ENCODE data around the gene IGFBP5. TPM values are rescaled to one million over a fixed set of nuclear protein-coding genes. Genes with fewer than 3 reads are reported as not detected.

IGFBP5 gene
- total RNA-seq, 5 donors from 2014 or later (not counting 1 experiment from before 2014, with no cell fraction given) = 3.3 to 6.6 (median 4.1) TPM; not detected in 2

GRCh38 chr2:216680951-216681629, 14.3 kb downstream of the IGFBP5 start:
- no peaks in the 10 kb centered on the region for H3K9me3 Mint-ChIP-seq
- POLR2A ChIA-PET = no interaction called here
- CTCF ChIA-PET = interaction anchor here (0.6 to 3.2 kb wide), 5 partner anchors 9 to 1032 kb away, joined by 3 to 17 read pairs (median 3); no protein-coding TSS in a partner anchor
- no peak overlapping the region for H3K4me3 Mint-ChIP-seq
- Histone ChIP-seq H3K27ac (ENCODE audit: low read length) (no peak overlapping the region), H3K4me3 (ENCODE audit: control insufficient read depth in 1 of 2, extremely low read depth in 1 of 2, low read length in 1 of 2) (no peak overlapping the region), H3K9me3 (no peaks in the 10 kb centered on the region), H3K4me1 (ENCODE audit: control insufficient read depth in 1 of 2, extremely low read depth in 1 of 2, insufficient read depth in 2 of 2, low read length in 2 of 2) (peaks cover 0 to 5% of the 10 kb centered on the region in 2 experiments), H3K27me3 (replicated peaks in 1 of 2; ENCODE audit: control insufficient read depth in 2 of 2, extremely low read depth in 1 of 2, insufficient read depth in 2 of 2, low read length in 1 of 2) (peaks cover 0 to 46% of the 10 kb centered on the region in 2 experiments), H3K36me3 (ENCODE audit: control insufficient read depth in 2 of 2, extremely low read depth in 1 of 2, insufficient read depth in 1 of 2, low read length in 1 of 2) (no peaks in the 10 kb centered on the region)
- H3K27me3 Mint-ChIP-seq = peaks cover 4 to 56% of the 10 kb centered on the region in 2 donors
- DNase-seq = no peak
- no peaks in the 10 kb centered on the region for H3K36me3 Mint-ChIP-seq
- peaks cover 0 to 6% (median 2%) of the 10 kb centered on the region in 3 donors for H3K4me1 Mint-ChIP-seq
- H3K27ac Mint-ChIP-seq = no peak overlapping the region
- 94% methylated on average over 5 of the region's 10 CpGs for WGBS (ENCODE audit: insufficient coverage)
- no peak for ATAC-seq (replicated peaks in 1 of 4)

GRCh38 chr2:216679658-216680024, 15.7 kb downstream of the IGFBP5 start:
- Histone ChIP-seq H3K9me3 (no peaks in the 10 kb centered on the region), H3K4me1 (ENCODE audit: control insufficient read depth in 1 of 2, extremely low read depth in 1 of 2, insufficient read depth in 2 of 2, low read length in 2 of 2) (peaks cover 0 to 5% of the 10 kb centered on the region in 2 experiments), H3K27me3 (replicated peaks in 1 of 2; ENCODE audit: control insufficient read depth in 2 of 2, extremely low read depth in 1 of 2, insufficient read depth in 2 of 2, low read length in 1 of 2) (peaks cover 0 to 42% of the 10 kb centered on the region in 2 experiments), H3K27ac (ENCODE audit: low read length) (no peak overlapping the region), H3K4me3 (ENCODE audit: control insufficient read depth in 1 of 2, extremely low read depth in 1 of 2, low read length in 1 of 2) (no peak overlapping the region), H3K36me3 (ENCODE audit: control insufficient read depth in 2 of 2, extremely low read depth in 1 of 2, insufficient read depth in 1 of 2, low read length in 1 of 2) (no peaks in the 10 kb centered on the region)
- ATAC-seq (replicated peaks in 1 of 4) = no peak
- Mint-ChIP-seq H3K27ac (no peak overlapping the region), H3K4me1 (peaks cover 0 to 6% (median 2%) of the 10 kb centered on the region in 3 donors), H3K36me3 (no peaks in the 10 kb centered on the region), H3K9me3 (no peaks in the 10 kb centered on the region), H3K27me3 (peaks cover 4 to 53% of the 10 kb centered on the region in 2 donors), H3K4me3 (no peak overlapping the region)
- ChIA-PET POLR2A (no interaction called here), CTCF (interaction anchor here in 1 of 2 donors (0.5 kb wide), 1 partner anchor 124 kb away, joined by 3 read pairs; no protein-coding TSS in a partner anchor)
- no peak for DNase-seq
- WGBS (ENCODE audit: insufficient coverage) = 94% methylated on average over 9 of the region's 14 CpGs

- ChIA-PET CTCF (interaction anchor here in 1 of 2 donors (0.5 to 1.2 kb wide), 3 partner anchors 125 to 1073 kb away, joined by 3 to 4 read pairs (median 3); no protein-coding TSS in a partner anchor), POLR2A (interaction anchor here in 1 of 2 donors (0.7 kb wide), 1 partner anchor 435 kb away, joined by 3 read pairs; no protein-coding TSS in a partner anchor)
- Histone ChIP-seq H3K27me3 (replicated peaks in 1 of 2; ENCODE audit: control insufficient read depth in 2 of 2, extremely low read depth in 1 of 2, insufficient read depth in 2 of 2, low read length in 1 of 2) (peaks cover 0 to 38% of the 10 kb centered on the region in 2 experiments), H3K9me3 (no peaks in the 10 kb centered on the region), H3K4me1 (ENCODE audit: control insufficient read depth in 1 of 2, extremely low read depth in 1 of 2, insufficient read depth in 2 of 2, low read length in 2 of 2) (peaks cover 0 to 5% of the 10 kb centered on the region in 2 experiments), H3K4me3 (ENCODE audit: control insufficient read depth in 1 of 2, extremely low read depth in 1 of 2, low read length in 1 of 2) (no peak overlapping the region), H3K27ac (ENCODE audit: low read length) (no peak overlapping the region), H3K36me3 (ENCODE audit: control insufficient read depth in 2 of 2, extremely low read depth in 1 of 2, insufficient read depth in 1 of 2, low read length in 1 of 2) (no peaks in the 10 kb centered on the region)
- DNase-seq (no peak), ATAC-seq (replicated peaks in 1 of 4) (no peak)
- Mint-ChIP-seq H3K27ac (no peak overlapping the region), H3K4me1 (peaks cover 0 to 6% (median 2%) of the 10 kb centered on the region in 3 donors), H3K27me3 (peaks cover 4 to 47% of the 10 kb centered on the region in 2 donors), H3K9me3 (no peaks in the 10 kb centered on the region), H3K4me3 (no peak overlapping the region), H3K36me3 (no peaks in the 10 kb centered on the region)
- WGBS (ENCODE audit: insufficient coverage) = 77% methylated on average over 18 of the region's 21 CpGs
Observed at GRCh38 chr2:216678813-216679657, 16.3 kb downstream of the IGFBP5 start.

- ATAC-seq (replicated peaks in 1 of 4) (no peak), DNase-seq (no peak)
- Histone ChIP-seq H3K4me1 (ENCODE audit: control insufficient read depth in 1 of 2, extremely low read depth in 1 of 2, insufficient read depth in 2 of 2, low read length in 2 of 2) (peaks cover 0 to 5% of the 10 kb centered on the region in 2 experiments), H3K36me3 (ENCODE audit: control insufficient read depth in 2 of 2, extremely low read depth in 1 of 2, insufficient read depth in 1 of 2, low read length in 1 of 2) (no peaks in the 10 kb centered on the region), H3K9me3 (no peaks in the 10 kb centered on the region), H3K27ac (ENCODE audit: low read length) (no peak overlapping the region), H3K4me3 (ENCODE audit: control insufficient read depth in 1 of 2, extremely low read depth in 1 of 2, low read length in 1 of 2) (no peak overlapping the region), H3K27me3 (replicated peaks in 1 of 2; ENCODE audit: control insufficient read depth in 2 of 2, extremely low read depth in 1 of 2, insufficient read depth in 2 of 2, low read length in 1 of 2) (peaks cover 0 to 30% of the 10 kb centered on the region in 2 experiments)
- Mint-ChIP-seq H3K36me3 (no peaks in the 10 kb centered on the region), H3K9me3 (no peaks in the 10 kb centered on the region), H3K27ac (no peak overlapping the region), H3K4me1 (peaks cover 0 to 6% (median 2%) of the 10 kb centered on the region in 3 donors), H3K4me3 (no peak overlapping the region), H3K27me3 (peaks cover 4 to 38% of the 10 kb centered on the region in 2 donors)
- ChIA-PET POLR2A (interaction anchor here in 1 of 2 donors (0.7 kb wide), 1 partner anchor 434 kb away, joined by 3 read pairs; no protein-coding TSS in a partner anchor), CTCF (interaction anchor here in 1 of 2 donors (1.2 kb wide), 1 partner anchor 1035 kb away, joined by 4 read pairs; no protein-coding TSS in a partner anchor)
- 88% methylated on average over 4 of the region's 12 CpGs for WGBS (ENCODE audit: insufficient coverage)
Observed at GRCh38 chr2:216678098-216678465, 17.3 kb downstream of the IGFBP5 start.

- no peak overlapping the region for H3K4me3 Mint-ChIP-seq
- Histone ChIP-seq H3K4me1 (ENCODE audit: control insufficient read depth in 1 of 2, extremely low read depth in 1 of 2, insufficient read depth in 2 of 2, low read length in 2 of 2) (peaks cover 0 to 4% of the 10 kb centered on the region in 2 experiments), H3K9me3 (no peaks in the 10 kb centered on the region), H3K36me3 (ENCODE audit: control insufficient read depth in 2 of 2, extremely low read depth in 1 of 2, insufficient read depth in 1 of 2, low read length in 1 of 2) (no peaks in the 10 kb centered on the region), H3K27ac (ENCODE audit: low read length) (no peak overlapping the region), H3K4me3 (ENCODE audit: control insufficient read depth in 1 of 2, extremely low read depth in 1 of 2, low read length in 1 of 2) (no peak overlapping the region), H3K27me3 (replicated peaks in 1 of 2; ENCODE audit: control insufficient read depth in 2 of 2, extremely low read depth in 1 of 2, insufficient read depth in 2 of 2, low read length in 1 of 2) (peaks cover 0 to 29% of the 10 kb centered on the region in 2 experiments)
- H3K9me3 Mint-ChIP-seq = no peaks in the 10 kb centered on the region
- ATAC-seq (replicated peaks in 1 of 4) (no peak), DNase-seq (no peak)
- peaks cover 0 to 6% (median 2%) of the 10 kb centered on the region in 3 donors for H3K4me1 Mint-ChIP-seq
- 78% methylated on average over 9 of the region's 9 CpGs for WGBS (ENCODE audit: insufficient coverage)
- H3K36me3 Mint-ChIP-seq = no peaks in the 10 kb centered on the region
- H3K27me3 Mint-ChIP-seq = peaks cover 4 to 38% of the 10 kb centered on the region in 2 donors
- ChIA-PET POLR2A (no interaction called here), CTCF (interaction anchor here in 1 of 2 donors (1.2 kb wide), 1 partner anchor 1036 kb away, joined by 4 read pairs; no protein-coding TSS in a partner anchor)
- H3K27ac Mint-ChIP-seq = no peak overlapping the region
Observed at GRCh38 chr2:216677439-216678097, 17.8 kb downstream of the IGFBP5 start.

GRCh38 chr2:216676630-216677029, 18.7 kb downstream of the IGFBP5 start:
- no peak for ATAC-seq (replicated peaks in 1 of 4)
- no peak overlapping the region for H3K27ac Mint-ChIP-seq
- POLR2A ChIA-PET = no interaction called here
- no peaks in the 10 kb centered on the region for H3K9me3 Mint-ChIP-seq
- no peaks in the 10 kb centered on the region for H3K36me3 ChIP-seq (ENCODE audit: control insufficient read depth in 2 of 2, extremely low read depth in 1 of 2, insufficient read depth in 1 of 2, low read length in 1 of 2)
- no peak overlapping the region for H3K27ac ChIP-seq (ENCODE audit: low read length)
- peaks cover 4 to 30% of the 10 kb centered on the region in 2 donors for H3K27me3 Mint-ChIP-seq
- no peaks in the 10 kb centered on the region for H3K9me3 ChIP-seq
- no peaks in the 10 kb centered on the region for H3K4me1 Mint-ChIP-seq
- no peak for DNase-seq
- H3K36me3 Mint-ChIP-seq = no peaks in the 10 kb centered on the region
- H3K4me3 ChIP-seq (ENCODE audit: control insufficient read depth in 1 of 2, extremely low read depth in 1 of 2, low read length in 1 of 2) = no peak overlapping the region
- H3K27me3 ChIP-seq (replicated peaks in 1 of 2; ENCODE audit: control insufficient read depth in 2 of 2, extremely low read depth in 1 of 2, insufficient read depth in 2 of 2, low read length in 1 of 2) = peaks cover 0 to 22% of the 10 kb centered on the region in 2 experiments
- 89% methylated on average over 12 of the region's 17 CpGs for WGBS (ENCODE audit: insufficient coverage)
- no peak overlapping the region for H3K4me3 Mint-ChIP-seq
- CTCF ChIA-PET = interaction anchor here in 1 of 2 donors (1.3 kb wide), 1 partner anchor 9 kb away, joined by 4 read pairs; no protein-coding TSS in a partner anchor
- H3K4me1 ChIP-seq (ENCODE audit: control insufficient read depth in 1 of 2, extremely low read depth in 1 of 2, insufficient read depth in 2 of 2, low read length in 2 of 2) = no peaks in the 10 kb centered on the region

Measured in T-cell (primary cell).